ENCODE measurements around the gene JOSD1.
"Not testable (repeated sequence)": the region's sequence is repeated elsewhere in the genome, so short reads cannot be mapped to it uniquely, and the experiment has no call there.

Gene JOSD1

DNA sequence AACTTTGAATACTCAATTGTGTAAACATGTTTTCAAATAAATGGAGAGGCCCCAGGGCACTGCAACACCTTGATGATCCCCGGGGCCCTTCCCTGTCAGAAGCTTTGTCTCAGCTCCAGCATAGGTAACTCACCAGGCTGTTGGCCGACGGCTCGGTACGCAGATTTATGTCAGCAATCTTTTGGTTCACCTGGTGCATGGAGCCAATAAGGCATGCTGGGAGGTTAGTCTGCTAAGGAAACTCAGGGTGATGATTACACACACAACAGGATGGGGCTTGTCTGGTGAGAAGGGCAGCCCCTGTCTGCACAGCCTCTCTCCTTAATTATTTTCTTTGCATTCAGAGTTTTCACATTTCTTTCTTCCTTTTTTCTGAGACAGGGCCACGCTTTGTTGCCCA is 55.3 kb downstream of the JOSD1 start:
- Histone ChIP-seq H4K20me1 (ENCODE audit: insufficient read depth, low read length) (no peaks in the 10 kb centered on the region), H2AFZ (ENCODE audit: low read depth, low read length) (no peak overlapping the region), H3K27me3 (ENCODE audit: insufficient read depth, low read length, poor library complexity) (no peaks in the 10 kb centered on the region), H3K27ac (ENCODE audit: low read length) (no peak overlapping the region), H3K9ac (ENCODE audit: low read depth, low read length) (no peak overlapping the region), H3K9me3 (ENCODE audit: insufficient read depth, low read length, severe bottlenecking) (no peaks in the 10 kb centered on the region), H3K4me1 (ENCODE audit: insufficient read depth, low read length) (no peaks in the 10 kb centered on the region), H3K4me2 (ENCODE audit: insufficient read depth, low read length) (no peak overlapping the region), H3K79me2 (ENCODE audit: insufficient read depth, low read length) (no peaks in the 10 kb centered on the region), H3K36me3 (ENCODE audit: insufficient read depth, low read length) (no peaks in the 10 kb centered on the region), H3K4me3 (ENCODE audit: low read depth in 1 of 2, low read length in 2 of 2) (no peak overlapping the region)
- ATAC-seq (ENCODE audit: insufficient read depth, low read depth), result no peak
- no peak for TF ChIP-seq EZH2 (IDR thresholded peaks at IDR 0.05; ENCODE audit: borderline replicate concordance, low read depth, low read length, severe bottlenecking)
- DNase-seq, result no peak

DNA sequence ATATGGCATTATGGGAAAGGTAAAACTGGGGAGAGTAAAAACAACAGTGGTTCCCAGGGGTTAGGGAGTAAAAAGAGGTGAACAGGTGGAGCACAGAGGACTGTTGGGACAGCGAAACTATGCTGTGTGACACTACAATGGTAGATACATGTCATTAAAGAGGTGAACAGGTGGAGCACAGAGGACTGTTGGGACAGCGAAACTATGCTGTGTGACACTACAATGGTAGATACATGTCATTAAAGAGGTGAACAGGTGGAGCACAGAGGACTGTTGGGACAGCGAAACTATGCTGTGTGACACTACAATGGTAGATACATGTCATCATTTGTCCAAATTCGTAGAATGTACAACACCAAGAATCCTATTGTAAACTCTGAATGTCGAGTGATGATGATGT is 56.5 kb downstream of the JOSD1 start:
- not testable (repeated sequence) for H3K79me2 ChIP-seq (ENCODE audit: insufficient read depth, low read length); H4K20me1 ChIP-seq (ENCODE audit: insufficient read depth, low read length); H3K9ac ChIP-seq (ENCODE audit: low read depth, low read length); H3K9me3 ChIP-seq (ENCODE audit: insufficient read depth, low read length, severe bottlenecking); H3K4me1 ChIP-seq (ENCODE audit: insufficient read depth, low read length); H3K36me3 ChIP-seq (ENCODE audit: insufficient read depth, low read length); H3K4me3 ChIP-seq (ENCODE audit: low read depth in 1 of 2, low read length in 2 of 2); H3K27me3 ChIP-seq (ENCODE audit: insufficient read depth, low read length, poor library complexity); ATAC-seq (ENCODE audit: insufficient read depth, low read depth); H3K4me2 ChIP-seq (ENCODE audit: insufficient read depth, low read length); H3K27ac ChIP-seq (ENCODE audit: low read length); DNase-seq; H2AFZ ChIP-seq (ENCODE audit: low read depth, low read length)

DNA sequence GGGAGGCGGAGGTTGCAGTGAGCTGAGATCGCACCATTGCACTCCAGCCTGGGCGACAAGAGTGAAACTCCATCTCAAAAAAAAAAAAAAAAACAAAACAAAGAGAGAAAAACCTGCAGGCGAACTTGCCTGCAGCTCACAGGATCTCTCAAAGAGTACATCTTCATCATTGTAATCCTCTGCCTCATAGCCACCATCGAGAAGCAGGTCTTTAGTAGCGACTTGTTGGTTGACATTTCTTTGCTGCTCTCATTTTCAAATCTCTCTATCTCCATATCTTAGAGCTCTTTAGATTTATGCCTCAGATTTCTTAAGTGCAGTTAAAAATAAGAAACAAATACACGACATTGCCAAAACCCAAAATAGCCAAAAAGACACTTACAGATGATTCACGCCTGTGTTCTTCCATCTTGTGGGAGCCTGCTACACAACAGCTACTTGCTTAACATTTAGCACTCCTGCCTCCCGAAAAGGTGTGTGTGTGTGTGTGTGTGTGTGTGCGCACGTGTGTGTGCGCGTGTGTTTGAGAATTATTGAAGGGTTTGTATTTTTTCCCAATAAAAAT is 59.2 kb downstream of the JOSD1 start:
- Histone ChIP-seq H3K4me3 (ENCODE audit: low read depth in 1 of 2, low read length in 2 of 2) (no peak overlapping the region), H2AFZ (ENCODE audit: low read depth, low read length) (no peak overlapping the region), H3K9me3 (ENCODE audit: insufficient read depth, low read length, severe bottlenecking) (no peaks in the 10 kb centered on the region), H3K27ac (ENCODE audit: low read length) (no peak overlapping the region), H3K9ac (ENCODE audit: low read depth, low read length) (no peak overlapping the region), H3K4me1 (ENCODE audit: insufficient read depth, low read length) (no peaks in the 10 kb centered on the region), H3K27me3 (ENCODE audit: insufficient read depth, low read length, poor library complexity) (no peaks in the 10 kb centered on the region), H3K36me3 (ENCODE audit: insufficient read depth, low read length) (no peaks in the 10 kb centered on the region), H4K20me1 (ENCODE audit: insufficient read depth, low read length) (no peaks in the 10 kb centered on the region), H3K79me2 (ENCODE audit: insufficient read depth, low read length) (no peaks in the 10 kb centered on the region), H3K4me2 (ENCODE audit: insufficient read depth, low read length) (no peak overlapping the region)
- TF ChIP-seq, protein P1, sequence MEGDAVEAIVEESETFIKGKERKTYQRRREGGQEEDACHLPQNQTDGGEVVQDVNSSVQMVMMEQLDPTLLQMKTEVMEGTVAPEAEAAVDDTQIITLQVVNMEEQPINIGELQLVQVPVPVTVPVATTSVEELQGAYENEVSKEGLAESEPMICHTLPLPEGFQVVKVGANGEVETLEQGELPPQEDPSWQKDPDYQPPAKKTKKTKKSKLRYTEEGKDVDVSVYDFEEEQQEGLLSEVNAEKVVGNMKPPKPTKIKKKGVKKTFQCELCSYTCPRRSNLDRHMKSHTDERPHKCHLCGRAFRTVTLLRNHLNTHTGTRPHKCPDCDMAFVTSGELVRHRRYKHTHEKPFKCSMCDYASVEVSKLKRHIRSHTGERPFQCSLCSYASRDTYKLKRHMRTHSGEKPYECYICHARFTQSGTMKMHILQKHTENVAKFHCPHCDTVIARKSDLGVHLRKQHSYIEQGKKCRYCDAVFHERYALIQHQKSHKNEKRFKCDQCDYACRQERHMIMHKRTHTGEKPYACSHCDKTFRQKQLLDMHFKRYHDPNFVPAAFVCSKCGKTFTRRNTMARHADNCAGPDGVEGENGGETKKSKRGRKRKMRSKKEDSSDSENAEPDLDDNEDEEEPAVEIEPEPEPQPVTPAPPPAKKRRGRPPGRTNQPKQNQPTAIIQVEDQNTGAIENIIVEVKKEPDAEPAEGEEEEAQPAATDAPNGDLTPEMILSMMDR (IDR thresholded peaks at IDR 0.05; ENCODE audit: borderline replicate concordance, extremely low read depth, low read length, poor library complexity, severe bottlenecking), result no peak
- TF ChIP-seq EZH2 (IDR thresholded peaks at IDR 0.05; ENCODE audit: borderline replicate concordance, low read depth, low read length, severe bottlenecking), result no peak
- DNase-seq (no peak), ATAC-seq (ENCODE audit: insufficient read depth, low read depth) (no peak)

DNA sequence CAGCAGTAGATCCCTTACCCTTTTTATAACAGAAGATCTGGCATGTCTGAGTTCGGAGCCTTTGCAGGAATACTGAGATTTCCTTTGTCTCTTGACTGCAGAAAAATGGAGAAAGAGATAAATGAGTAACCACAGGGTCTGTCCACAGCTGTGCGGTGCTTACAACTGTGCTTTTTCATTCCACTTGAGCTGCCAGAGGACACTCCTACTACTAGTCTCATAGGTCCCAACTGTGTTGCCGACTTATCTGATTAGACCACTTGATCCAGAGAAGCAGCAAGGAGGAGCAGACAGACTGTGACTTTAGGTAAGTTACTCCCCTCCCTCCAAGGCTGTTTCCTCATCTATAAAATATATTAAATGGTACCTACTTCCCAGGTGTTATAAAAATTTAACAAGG is 62.0 kb downstream of the JOSD1 start:
- Histone ChIP-seq H3K27me3 (ENCODE audit: insufficient read depth, low read length, poor library complexity) (no peaks in the 10 kb centered on the region), H3K9ac (ENCODE audit: low read depth, low read length) (no peak overlapping the region), H3K4me2 (ENCODE audit: insufficient read depth, low read length) (no peak overlapping the region), H3K36me3 (ENCODE audit: insufficient read depth, low read length) (no peaks in the 10 kb centered on the region), H3K79me2 (ENCODE audit: insufficient read depth, low read length) (no peaks in the 10 kb centered on the region), H4K20me1 (ENCODE audit: insufficient read depth, low read length) (no peaks in the 10 kb centered on the region), H3K27ac (ENCODE audit: low read length) (no peak overlapping the region), H3K4me1 (ENCODE audit: insufficient read depth, low read length) (no peaks in the 10 kb centered on the region), H3K9me3 (ENCODE audit: insufficient read depth, low read length, severe bottlenecking) (no peaks in the 10 kb centered on the region), H2AFZ (ENCODE audit: low read depth, low read length) (no peak overlapping the region), H3K4me3 (ENCODE audit: low read depth in 1 of 2, low read length in 2 of 2) (no peak overlapping the region)
- DNase-seq (no peak), ATAC-seq (ENCODE audit: insufficient read depth, low read depth) (no peak)
- TF ChIP-seq, protein P1 (IDR thresholded peaks at IDR 0.05; ENCODE audit: borderline replicate concordance, extremely low read depth, low read length, poor library complexity, severe bottlenecking), result no peak
- no peak for TF ChIP-seq EZH2 (IDR thresholded peaks at IDR 0.05; ENCODE audit: borderline replicate concordance, low read depth, low read length, severe bottlenecking)

Data from DND-41 (cell line).